Ramos (cell line): ENCODE data around the gene FLT1.

Source experiments
- in situ Hi-C: fragments of 300-500 bp; cut with MboI; formaldehyde crosslinking; loops from one replicate; pipeline ENCODE4 v1.14.3; 2022; ENCODE audit warnings: low sequenced_read_pairs; ENCODE audit not compliant: unreplicated experiment

Gene FLT1

GRCh38 chr13:28282451-28282850 is 212.5 kb downstream of the FLT1 start:
- in situ Hi-C loops = no loop called here

- in situ Hi-C loops = no loop called here
Measured at GRCh38 chr13:28273919-28274318, 221.0 kb downstream of the FLT1 start.

DNA sequence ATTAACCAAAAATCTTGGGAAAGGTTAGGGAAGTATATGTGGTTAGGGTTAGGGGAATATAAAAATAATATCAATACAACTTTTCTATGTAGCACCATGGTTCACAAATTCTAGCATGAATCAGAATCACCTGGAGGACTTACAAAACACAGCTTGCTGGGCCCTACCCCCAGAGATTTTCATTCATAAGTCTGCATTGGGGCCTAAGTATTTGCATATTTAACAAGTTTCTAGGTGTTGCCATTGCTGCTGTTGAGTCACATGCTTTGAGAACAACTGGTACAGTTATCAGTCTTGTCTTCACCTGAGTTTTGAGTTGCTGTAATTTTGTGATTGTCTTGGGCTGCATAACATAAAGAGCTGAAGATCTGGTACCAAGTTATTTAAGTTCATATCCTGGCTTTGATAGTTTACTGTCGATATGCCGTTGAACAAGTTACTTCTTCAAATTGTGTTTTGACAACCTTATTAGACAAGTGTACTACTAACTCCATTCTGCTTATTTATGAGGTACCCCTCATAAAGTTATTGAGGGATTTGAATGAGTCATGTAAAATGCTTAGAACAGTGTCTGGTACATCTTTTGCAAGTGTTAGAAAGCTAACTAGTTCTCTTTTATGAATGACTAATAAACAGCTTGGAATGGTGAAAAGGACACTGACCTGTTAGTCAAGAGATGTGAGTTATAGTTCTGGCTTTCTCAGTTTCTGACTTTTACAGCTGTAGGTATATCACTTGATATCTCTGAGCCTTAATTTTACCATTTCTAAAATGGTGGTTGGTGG is 223.7 kb downstream of the FLT1 start:
- in situ Hi-C loops = no loop called here

GRCh38 chr13:28268800-28269223 is 226.1 kb downstream of the FLT1 start:
- in situ Hi-C loops = no loop called here

GRCh38 chr13:28267497-28267896 is 227.4 kb downstream of the FLT1 start:
- in situ Hi-C loops = no loop called here

DNA sequence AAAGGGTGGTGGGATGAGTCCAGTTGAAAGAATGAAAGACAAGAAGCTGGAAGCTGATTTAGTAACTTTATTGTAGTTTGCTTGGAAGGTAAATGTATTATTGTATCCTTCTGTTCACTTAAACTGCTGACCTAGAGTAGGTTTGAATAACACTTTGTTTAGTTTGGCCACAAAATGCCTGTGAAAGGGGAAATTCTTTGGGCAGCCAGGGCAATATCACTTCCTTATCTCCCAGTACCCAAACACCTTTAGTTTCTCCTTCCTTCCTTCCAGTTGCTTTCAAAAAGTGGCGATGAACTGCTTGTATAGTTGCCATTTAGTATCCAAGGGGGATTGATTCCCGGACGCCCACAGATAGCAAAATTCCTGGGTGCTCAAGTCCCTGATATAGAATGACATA is 236.5 kb downstream of the FLT1 start:
- in situ Hi-C loops = no loop called here

GRCh38 chr13:28257305-28257704 is 237.6 kb downstream of the FLT1 start:
- in situ Hi-C loops = no loop called here

GRCh38 chr13:28252547-28252946 is 242.4 kb downstream of the FLT1 start:
- in situ Hi-C loops = no loop called here

GRCh38 chr13:28251466-28251865 is 243.5 kb downstream of the FLT1 start:
- in situ Hi-C loops = no loop called here

DNA sequence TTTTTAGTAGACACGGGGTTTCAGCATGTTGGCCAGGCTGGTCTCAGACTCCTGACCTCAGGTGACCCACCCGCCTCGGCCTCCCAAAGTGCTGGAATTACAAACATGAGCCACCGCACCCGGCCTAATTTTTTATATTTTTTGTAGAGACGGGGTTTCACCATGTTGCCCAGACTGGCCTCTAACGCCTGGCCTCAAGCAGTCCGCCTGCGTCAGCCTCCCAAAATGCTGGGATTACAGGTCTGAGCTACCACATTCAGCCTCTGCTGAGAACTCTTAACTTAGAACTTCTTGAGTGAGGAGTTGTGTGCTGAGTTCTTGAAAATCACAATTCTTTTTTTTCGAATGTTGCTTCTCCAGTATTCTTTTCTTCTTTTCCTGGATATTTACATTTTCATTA is 244.4 kb downstream of the FLT1 start:
- in situ Hi-C loops = no loop called here
